ENCODE results near the gene RNFT2.

RNFT2 gene

DNA sequence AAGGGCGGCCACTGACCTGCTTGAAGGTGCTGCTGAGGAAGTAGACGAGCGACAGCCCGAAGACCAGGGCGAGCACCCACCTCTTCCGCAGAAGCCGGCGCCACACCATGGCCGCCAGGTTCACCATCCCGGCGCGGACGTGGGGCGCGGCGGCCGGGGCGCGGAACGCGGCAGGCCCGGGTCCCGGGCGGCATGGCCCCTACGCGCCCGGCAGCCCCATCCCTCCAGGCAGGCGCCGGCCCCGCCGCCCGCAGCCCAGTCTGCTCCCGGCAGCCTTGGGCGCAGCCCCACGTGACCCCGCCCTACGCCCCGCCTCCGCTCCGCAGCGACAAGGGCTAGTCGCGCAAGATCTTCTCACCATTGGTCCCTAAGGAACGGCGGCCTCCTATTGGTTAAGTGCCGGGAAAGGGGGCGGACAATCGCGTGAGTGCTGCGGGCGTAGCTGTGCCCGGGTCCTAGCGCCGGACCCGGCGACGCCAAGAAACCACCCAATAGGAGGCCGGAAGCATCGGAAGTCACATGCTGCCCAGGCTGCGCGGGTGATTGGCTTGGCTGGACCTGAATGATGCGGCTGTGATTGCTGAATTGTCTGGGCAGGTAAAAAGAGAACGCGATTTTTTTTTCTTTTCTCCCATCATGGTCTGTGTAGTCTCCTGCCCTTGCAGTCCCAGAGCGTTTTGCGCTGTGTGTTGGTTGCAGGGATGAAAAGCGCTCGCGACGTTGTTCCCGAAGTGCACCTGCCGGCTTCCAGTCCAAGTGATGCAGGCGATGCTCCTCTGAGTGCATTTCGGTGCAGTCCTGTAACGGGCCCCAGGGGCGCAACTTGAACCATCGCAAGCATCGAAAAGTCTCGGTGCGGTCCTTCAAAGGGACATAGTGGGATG lies at the start of gene RNFT2, which contains the start of gene SPRING1:
Gene RNFT2 (plus strand): TSS at position 542 of the 884 bp plus-strand sequence. CDS start 2,183 bp downstream, outside the sequence.
Gene SPRING1 (minus strand): TSS at position 296 of the 884 bp plus-strand sequence. CDS start 169 bp downstream, at position 127.
- DNase-seq: peak; percentile 98

DNA sequence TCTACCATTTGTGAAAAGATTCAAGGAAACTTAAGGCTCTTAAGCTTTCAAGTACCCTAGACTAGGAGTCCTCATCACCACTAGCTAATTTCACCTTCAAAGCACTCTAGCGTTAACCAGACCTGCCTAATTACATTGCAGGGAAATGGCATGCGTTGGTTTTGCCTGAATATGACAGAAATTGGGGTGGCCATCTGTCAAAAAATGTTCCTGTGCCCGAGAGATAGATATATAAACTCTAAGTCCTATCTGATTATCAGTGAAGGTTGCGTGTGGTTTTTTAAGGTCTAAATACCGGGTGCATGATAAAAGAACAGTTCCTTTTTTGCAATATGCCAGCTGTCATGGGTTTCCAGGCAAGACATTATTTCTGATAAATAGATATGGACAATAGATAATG lies 48.6 kb upstream of the RNFT2 start:
- no peak for DNase-seq

- DNase-seq: no peak
Measured at GRCh38 chr12:116689979-116690744, 48.0 kb upstream of the RNFT2 start.

DNA sequence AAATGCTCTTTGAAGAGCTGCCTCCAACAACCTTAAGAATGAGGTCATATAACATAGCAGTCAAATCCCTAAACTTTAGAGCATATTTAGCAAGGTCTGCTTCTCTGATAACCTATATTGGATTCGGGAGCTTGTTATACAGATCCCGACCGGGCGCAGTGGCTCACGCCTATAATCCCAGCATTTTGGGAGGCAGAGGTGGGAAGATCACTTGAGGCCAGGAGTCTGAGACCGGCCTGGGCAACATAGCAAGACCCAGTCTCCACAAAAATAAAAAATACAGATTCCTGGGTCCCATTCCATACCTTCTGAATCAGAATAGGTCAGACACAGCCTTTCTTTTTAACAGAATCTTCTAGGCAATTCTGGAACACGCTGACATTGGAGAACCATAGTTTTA lies 46.9 kb upstream of the RNFT2 start:
- DNase-seq: no peak

- DNase-seq: no peak
Measured at GRCh38 chr12:116691636-116692035, 46.5 kb upstream of the RNFT2 start.

DNA sequence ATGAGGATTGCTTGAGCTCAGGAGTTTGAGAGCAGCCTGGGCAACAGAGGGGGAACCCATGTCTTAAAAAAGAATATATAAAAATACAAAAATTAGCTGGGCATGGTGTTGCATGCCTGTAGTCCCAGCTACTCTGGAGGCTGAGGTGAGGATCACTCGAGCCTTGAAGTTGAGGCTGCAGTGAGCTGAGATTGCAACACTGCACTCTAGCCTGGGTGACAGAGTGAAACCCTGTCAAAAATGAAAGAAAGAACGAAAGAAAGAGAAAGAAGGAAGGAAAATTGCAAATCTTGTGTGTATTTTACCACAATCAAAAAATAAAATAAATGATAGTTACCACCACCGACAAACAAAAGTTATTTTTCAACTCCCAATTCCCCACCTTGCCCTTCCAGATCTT lies 45.5 kb upstream of the RNFT2 start:
- no peak for DNase-seq

DNA sequence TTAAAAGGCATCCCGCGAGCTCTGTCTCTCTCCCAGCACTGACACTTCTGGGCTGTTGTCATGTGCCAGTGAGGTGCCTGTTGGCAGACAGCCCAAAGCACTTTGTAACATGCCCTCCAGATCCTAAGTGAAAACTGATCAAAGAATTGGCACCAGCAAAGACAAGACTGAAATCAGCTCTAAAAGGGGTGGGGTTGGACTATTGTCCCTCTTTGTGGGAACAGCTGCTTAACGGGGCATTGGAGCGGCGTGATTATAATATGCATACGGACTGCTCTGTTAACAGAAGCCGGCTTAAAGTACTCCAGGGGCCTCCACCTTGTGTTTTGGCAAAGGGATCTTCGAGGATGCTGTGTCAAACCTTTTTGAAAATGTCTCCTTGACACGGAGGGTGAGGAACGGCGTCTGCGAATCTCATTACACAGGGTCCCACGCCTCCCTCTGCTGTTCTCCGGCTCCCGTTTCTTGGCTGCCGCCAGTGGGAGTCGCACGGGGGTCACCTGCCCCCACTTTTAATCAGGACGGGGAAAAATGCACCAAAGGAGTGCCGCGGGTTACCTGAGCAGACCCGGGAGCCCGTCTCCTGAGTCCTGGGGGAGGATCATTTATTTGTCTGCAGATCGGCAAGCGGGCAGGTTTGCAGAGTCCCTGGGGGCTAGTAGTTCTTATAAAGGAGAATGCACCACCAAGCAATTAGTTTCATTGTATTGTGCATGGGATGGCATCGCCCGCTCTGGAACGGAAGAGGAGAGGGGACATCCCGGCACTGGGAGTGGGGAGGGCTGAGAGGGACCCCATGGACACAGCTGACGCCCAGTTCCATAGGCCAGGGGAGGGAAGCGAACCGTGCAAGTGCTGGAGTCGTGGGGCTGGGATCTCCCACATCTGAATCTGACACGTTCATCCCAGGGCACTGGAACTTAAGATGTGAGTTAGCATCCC lies 44.6 kb upstream of the RNFT2 start:
- DNase-seq: peak; percentile 86

DNA sequence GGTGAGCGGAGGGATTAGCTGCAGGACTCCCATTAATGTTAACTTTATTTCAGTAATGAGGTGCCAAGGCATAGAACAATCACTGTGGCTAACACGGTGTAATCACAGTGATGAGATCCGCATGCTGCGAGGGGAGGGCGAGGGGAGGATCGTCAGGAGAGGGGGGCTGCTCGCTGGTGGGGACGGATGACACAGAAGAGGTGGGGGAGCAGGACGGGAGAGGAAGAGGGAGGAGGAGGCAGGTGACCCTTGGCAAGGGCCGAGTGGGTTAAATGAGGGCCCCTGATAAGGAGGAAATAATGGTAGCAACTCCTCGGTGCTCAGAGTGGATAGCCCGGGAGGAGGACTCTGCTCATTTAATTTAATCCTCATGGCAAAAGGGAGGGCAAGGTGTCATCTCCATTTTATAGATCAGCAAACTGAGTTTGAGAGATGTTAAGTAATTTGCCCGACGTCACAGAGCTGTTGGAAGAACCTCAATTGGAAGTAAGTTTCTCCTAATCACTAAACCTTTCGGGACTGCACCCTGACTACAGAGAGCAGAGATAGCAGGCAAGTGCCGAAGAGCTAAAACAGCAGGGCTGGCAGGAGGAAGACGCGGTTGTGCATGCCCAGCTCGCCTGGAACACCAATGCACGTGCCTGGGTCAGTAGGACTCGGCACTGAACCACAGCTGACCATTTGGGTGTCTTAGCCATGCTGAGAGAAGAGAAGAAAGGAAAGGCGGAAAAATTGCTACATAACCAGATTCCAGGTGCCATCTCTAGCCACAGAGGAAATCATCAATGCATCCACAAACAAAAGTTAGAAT lies 43.3 kb upstream of the RNFT2 start:
- DNase-seq: no peak

- no peak for DNase-seq
Measured at GRCh38 chr12:116695464-116695725, 42.7 kb upstream of the RNFT2 start.

DNA sequence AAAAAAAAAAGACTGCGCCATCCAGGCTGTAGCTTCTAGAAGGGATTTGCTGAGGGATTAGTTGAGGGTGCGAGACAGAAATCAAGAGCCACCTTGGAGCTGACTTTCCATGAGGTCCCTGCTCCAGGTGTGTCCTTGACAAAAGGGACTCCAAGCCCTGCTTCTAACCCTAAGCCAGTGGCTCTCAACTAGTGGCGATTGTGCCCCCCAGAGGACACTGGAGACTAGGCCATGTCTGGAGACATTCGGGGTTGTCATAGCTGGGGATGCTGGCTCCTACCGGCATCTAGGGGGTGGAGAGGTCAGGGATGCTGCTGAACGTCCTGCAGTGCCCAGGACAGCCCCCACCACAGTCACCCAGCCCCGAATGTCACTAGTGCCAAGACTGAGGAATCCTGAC lies 40.8 kb upstream of the RNFT2 start:
- DNase-seq: peak; percentile 45

- peak; percentile 96 for DNase-seq
Measured at GRCh38 chr12:116697716-116698115, 40.4 kb upstream of the RNFT2 start.

DNA sequence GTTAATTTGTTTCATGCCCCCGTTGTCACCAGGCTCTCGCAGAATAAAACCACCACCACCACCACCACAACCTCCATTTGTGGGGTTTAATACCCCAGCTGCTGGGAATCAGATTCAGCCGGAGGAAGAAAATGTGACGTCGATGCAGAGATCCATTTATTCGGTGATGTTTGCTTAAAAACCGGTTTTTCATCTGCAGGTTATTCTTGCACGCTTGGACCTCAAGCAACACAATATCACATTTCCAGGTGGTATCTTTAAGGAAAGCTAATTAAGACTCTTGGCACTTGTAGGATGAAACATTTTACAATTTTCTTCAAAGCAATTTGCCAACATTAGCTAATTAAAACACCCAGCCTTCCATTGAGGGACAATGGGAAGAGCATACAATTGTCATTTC lies 40.0 kb upstream of the RNFT2 start:
- DNase-seq: peak; percentile 96

DNA sequence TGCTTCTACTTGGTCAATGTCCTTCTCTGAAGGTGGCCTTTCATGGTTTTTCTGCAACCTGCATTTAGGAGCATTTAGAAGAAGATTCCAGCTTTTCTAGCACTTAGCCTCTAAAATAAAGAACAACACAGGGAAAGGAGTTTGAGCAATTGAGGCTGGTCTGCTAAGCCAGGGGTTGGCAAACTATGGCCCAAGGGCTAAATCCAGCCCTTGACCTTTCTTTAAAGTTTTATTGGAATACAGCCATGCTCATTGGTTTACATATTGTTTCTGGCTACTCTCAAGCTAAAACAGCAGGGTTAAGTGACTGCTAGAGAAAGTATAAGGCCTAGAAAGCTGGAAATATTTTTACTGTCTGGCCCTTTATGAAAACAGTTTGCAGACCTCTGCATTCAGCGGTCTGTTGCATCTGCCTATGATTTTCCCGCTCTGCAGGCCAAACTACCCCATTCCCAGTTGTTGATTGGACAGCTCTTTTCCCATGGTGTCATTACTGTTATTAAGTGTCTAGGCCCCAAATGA lies 39.5 kb upstream of the RNFT2 start:
- no peak for DNase-seq

- no peak for DNase-seq
Measured at GRCh38 chr12:116700066-116700465, 38.0 kb upstream of the RNFT2 start.

- no peak for DNase-seq
Measured at GRCh38 chr12:116701432-116701831, 36.7 kb upstream of the RNFT2 start.

GRCh38 chr12:116703214-116703795 lies 34.8 kb upstream of the RNFT2 start:
- DNase-seq: peak; percentile 61

DNA sequence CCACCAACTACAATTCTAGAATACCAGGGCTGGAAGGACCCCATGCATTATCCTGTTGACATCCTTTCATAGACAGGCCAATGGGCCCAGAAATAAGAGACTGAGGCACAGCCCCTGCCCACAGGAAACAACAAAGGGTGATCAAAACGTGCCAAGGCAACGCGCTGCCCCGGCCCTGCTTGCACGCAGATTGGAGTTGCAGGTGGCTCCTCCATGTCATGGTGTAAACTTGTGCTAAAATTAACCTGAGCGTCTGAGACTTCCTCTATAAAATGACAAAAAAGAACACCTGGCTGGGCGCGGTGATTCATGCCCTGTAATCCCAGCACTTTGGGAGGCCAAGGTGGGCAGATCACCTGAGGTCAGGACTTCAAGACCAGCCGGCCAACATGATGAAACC lies 30.4 kb upstream of the RNFT2 start:
- no peak for DNase-seq

GRCh38 chr12:116708826-116709756 lies 29.0 kb upstream of the RNFT2 start:
- peak; percentile 81 for DNase-seq

- DNase-seq: no peak
Measured at GRCh38 chr12:116709768-116710167, 28.3 kb upstream of the RNFT2 start.
